HG03095 (cell line): ENCODE results near the gene DNHD1.

Source experiments
- ATAC-seq: cut with Tn5 transposase; IDR thresholded peaks from one replicate; pipeline ENCODE4 v1.9.1; 2021; ENCODE audit warnings: moderate library complexity; ENCODE audit not compliant: unreplicated experiment

The DNHD1 gene

DNA sequence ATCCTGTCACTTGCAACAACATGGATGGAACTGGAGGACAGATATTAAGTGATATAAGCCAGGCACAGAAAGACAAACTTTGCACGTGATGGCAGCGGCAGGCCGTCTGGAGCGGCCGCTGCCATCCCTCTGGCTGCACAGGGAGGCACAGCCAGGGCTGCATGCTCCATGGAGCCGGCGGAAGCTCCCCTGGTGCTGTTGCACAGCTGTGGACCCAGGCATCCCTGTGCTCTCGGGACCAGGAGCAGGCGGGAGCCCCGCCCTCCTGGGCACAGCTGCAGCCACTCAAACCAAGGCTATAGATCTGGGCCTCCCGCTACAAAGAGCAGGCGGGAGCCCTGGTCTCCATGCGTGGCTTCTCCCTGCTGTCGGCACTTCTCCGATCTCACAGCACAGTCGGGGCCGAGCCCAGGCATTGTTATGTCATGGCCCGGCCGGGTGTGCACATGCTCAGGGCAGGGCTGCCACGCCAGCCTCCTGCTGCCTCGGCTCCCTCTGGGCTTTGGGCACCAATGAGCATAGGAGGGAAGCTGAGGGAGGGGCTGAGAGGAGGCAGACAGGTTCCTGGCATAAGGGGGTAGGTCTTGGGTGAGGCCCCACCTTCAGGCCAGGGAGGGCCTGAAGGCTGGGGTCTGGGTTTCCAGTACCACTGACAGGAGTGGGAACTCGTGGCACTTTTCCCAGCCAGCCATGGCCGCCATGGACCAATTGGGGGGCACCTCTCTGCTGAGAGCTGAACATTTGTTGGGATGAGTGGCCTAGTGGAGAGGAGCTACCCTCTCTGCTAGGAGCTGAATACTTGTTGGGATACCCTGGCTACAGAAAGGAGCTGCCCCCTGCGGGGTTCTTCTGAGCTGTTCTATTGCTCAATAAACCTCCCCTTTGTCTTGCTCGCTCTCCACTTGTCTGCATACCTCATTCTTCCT lies 89.6 kb downstream of the DNHD1 start:
- no peak for ATAC-seq

DNA sequence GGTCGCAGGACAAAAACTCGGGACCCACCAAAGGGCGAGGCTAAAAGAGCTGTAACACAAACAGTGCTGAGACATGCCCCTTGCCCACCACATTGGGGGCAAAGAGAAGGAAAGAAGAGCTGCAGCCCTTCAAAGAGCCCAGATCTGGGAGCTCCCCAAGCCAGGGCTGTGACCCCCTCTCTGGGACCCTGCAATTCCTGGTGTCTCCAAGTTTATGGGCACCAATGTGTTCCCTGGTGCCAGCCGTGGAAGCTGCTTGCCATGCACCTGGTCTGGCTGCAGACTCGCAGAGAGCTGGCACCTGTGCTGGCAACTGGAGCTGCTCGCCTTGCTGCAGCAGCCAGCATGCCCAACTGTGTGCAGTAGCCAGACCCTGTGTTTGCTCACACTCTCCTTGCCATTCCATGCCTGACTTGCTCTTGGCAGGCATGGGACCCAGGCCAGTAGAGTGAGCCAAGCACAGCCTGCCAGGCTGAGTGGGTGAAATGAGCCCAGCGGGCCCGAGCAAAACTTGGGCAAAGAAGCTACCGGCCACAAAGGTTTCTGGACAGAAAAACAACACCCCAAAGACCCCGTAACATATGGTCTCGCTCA lies 90.4 kb downstream of the DNHD1 start:
- ATAC-seq: no peak

DNA sequence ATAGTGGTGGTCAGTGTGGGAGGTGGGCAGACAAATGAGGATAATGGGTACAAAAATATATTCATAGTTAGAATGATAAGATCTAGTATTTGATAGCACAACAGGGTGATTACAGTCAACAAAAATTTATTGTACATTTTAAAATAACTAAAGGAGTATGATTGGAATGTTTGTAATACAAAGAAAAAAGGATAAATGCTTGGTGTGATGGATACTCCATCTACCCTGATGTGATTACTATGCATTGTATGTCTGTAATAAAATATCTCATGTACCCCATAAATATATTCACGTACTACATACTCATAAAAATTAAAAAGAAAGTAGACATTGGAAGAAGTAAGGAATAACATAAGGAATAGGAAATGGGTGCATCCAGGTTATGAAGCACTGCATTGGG lies 90.9 kb downstream of the DNHD1 start:
- no peak for ATAC-seq

DNA sequence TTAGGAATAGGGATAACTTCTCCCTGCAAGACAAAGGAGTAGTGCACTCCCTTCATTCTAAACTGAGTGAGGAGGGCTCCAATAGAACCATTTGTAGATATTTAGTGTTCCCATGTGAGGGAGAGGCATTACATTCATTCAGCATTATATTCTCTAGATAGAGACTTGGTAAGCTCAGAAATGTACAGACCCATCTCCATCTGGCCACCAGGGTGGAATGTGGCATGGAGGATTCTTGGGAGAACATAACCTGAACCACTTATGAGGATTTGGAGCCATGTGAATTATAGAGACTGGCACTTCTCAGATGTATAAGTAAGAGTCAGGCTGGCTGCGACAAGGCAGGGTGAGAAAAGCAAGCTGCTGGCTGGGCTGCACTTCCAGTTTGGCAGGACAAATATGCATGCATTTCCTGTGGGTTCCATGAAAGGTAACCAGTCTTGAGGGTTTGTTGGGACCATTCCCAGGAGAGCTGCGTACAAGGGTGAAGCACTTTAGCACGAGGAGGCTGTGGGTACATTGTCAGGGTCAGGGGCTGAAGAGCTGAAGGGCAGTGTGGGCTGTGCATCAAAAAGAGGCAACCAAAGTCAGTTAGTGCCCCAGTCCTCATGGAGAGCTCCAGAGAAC lies 97.2 kb downstream of the DNHD1 start:
- no peak for ATAC-seq

DNA sequence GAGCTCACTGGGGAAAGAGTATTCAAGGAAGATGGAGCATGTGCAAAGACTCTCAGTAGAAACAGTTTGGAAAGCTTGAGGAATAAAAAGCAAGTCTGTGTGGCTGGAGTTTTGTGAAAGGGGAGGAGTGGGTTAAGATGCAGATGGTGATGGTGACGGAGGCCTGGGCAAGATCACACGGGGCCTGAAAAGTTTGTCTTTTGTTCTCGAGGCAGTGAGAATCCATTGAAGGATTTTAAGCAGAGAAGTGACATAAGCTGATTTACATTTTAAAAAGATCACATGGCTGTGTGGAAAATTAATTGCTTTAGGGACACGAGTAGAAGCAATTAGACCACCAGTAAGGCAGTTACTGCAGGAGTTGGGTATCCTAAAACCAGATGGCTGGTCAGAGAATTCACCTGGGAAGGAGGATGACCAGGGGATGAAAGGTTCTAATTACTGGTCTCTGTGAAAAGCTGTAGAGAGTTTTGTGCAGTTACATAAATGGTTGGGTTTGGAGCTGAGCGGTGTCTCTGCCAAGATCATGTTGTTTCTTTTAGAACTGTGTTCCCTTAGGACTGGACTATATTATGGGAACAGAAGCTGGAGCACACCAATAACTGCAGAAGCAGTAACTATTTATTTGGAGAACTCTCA lies 99.3 kb downstream of the DNHD1 start:
- no peak for ATAC-seq

DNA sequence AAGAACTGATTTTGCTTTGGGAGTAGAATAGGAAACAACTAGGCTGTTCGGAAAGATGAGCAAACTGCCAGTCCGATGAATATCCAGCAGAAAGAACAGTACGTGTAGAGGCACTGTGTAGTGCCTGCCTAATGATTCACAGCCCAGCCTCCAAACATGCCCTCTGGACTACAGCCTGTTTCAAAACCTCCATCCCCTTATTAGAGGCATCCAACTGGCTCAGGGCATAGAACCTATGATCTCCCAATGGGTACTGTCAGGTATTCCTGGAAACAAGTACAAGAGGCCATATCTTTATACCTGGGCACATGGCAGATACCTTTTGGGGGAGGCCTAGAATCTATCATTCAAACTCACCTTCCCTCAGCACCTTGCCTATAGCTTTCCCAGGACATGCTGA lies 101.5 kb downstream of the DNHD1 start:
- ATAC-seq: no peak

DNA sequence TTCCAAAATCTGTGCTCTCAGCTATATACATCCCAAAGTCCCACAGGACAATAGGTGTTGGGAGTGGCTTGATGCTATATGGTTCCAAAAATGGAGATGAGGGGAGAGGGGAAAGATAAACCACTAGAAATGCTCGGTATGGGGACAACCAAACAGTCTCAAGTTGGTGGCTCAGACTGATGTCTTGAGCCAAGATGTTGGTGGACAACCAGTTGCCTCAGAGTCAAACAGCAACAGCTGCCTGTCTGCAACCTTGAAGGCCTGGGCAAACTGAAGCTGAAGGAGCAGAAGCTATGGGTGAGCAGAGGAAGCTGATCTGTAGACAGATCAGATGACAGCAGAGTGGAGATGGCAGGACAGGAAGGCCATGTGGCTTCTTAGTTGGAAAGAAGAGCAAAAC lies 102.4 kb downstream of the DNHD1 start:
- no peak for ATAC-seq

DNA sequence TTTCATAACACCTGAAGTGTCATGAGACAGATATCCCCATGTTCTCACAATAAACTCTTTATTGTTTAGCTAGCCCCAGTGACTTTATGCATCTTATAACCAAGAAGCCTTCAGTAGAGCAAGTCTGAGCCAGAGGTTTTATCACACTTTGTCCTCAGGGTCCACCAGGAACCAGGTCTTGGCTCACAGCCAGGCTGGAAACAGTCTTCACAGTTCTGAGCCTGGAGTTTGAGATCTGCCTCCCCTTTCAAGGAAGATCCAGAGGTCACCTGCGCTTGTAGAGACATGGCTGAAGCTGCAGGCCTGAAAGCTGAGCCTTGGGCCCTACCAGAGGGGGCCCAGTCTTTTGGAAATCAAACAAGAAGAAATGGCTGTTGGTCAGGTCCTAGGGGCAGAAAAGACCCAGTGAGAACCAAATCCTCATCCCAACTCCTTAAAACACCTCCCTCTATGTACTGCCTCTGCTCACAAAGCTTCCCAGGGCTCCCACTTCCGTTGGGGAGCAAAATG lies 102.9 kb downstream of the DNHD1 start:
- ATAC-seq: no peak

DNA sequence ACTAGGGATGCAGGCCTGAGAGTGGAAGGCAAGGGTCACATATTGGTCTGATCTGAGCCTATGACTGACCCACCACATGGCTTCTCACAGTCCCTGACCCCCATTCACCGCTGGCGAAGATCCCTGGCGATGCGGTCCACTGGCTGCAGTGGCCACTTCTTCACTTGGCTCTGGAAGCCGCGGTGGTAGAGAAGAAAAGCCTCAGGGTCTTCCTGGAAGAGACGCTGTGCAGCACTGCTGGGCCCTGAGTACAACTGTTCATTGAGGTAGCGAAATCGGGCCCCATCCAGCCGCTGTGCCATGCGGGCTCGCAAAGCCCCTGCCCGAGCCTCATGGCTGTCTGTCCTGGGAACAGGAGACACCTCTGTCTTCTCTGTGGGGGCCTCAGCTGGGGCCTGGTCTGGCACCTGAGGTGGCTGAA lies 104.0 kb downstream of the DNHD1 start:
- no peak for ATAC-seq

DNA sequence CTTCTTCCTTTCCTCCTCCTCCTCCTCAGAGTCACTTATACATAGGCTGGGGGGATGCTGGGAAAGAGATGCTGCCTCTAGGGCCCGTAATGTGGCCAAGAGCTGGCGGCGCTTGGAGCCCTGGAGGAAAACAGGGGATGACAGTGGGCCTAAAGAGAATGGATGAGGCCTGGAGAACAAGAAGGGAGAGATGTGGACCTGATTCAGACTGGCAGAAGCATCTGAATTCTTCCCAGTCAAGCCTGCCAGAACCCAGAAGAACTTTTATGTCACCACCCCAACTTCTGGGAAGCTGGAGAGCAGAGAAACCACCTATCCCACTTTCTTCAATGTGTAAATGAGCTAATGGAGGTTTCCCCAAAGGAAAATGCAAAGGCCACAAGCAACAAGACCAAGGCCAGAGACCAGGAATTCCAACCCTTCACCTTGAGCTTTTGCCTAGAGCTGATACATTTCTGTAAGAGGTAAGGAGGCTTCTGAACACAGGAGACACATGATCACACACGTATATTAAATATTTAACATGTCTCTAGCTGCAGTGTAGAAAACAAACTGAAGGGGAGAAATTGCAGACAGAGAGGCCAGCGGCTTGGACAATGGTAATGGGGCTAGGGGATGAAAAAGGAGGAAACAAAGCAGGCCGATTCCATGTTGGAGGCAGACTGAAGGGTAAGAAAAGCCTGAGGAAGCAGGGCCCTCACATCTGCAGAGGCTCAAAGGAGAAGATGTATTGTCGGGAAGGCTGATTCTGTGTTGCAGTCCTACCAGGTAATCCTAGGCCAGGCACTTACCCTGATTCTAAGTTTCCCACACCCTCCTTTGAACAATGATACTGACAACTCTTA lies 105.2 kb downstream of the DNHD1 start:
- no peak for ATAC-seq

DNA sequence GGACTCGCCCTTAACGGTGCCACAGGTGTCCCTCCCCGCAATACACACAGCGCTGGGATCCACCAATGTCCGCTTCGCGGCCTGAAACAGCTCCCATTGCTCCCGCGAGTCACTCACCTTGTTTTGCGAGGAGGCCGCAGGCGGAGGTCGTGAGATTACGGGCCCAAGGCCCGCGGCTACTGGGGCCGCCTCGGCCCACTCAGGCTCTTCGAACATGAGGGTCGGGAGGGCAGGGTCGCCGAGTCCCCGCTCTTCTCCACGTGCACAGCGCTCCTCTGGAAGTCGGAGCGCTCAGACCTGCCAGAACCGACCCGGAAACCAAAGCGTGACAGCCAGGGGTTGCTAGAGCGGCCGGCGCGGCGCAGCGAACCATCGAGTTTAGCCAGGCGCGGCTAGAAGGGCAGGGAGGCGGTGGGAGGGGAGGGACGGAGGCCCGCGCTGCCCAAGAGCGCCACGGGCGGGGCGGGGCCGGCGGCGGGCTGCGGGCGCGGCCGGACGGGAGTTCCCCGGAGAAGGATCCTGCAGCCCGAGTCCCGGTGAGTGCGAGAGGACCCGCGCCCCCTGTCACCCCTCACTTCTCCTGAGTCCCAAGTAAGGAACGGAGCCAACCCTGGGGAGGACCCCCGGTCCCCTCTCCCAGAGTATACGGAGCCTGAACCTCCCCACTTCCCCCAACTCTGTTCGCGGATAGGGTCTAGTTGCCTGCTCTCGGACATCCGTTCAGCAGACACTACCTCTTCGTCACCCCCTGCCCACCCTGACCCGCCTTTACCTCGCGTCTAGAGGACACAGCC lies 106.4 kb downstream of the DNHD1 start, which contains the start of the genes ILK and RRP8:
Gene ILK, plus strand, starts transcription at position 488 of the 794 bp plus-strand sequence. CDS start 498 bp downstream, outside the sequence.
Gene RRP8, minus strand, starts transcription at position 330 of the 794 bp plus-strand sequence. Its CDS starts 114 bp downstream, at position 216.
- ATAC-seq: peak; percentile 71

DNA sequence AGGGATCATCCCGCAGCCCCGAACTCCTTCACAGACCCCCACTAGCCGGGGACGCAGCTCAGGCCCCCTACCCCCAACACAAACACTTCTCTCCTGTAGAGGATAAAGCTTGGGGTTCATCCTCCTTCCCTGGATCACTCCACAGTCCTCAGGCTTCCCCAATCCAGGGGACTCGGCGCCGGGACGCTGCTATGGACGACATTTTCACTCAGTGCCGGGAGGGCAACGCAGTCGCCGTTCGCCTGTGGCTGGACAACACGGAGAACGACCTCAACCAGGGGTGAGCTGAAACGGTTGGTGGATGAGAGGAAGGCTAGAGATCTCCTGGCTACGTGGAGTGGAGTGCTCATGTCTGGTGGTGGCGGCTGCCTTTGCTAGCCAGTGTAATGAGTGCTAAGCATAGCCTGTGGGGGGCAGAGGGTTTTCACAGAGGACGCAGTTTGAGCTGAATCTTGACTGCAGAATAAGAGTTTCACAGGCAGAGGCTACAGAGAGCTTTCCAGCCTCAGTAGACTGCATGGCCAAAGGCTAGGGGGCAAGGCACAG lies 107.1 kb downstream of the DNHD1 start:
- ATAC-seq: peak; percentile 39

DNA sequence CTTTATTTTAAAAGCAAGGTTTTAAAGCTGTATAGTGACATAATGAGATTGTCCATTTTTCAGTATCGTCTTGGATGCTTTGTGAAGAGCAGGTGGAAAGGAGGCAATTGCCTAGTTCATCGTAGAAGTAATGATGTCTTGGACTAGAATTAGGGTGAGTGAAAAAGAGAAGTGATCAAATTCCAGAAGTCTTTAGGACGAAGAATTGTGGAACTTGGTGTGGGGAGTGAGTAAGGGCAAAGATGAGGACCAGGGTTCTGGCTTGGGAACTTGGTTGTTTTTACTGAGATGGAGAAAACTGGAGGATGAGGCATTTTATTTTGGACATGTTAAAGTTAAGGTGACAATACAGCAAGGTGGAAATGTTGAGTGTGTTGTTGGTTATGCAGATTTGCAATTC lies 107.7 kb downstream of the DNHD1 start:
- no peak for ATAC-seq

DNA sequence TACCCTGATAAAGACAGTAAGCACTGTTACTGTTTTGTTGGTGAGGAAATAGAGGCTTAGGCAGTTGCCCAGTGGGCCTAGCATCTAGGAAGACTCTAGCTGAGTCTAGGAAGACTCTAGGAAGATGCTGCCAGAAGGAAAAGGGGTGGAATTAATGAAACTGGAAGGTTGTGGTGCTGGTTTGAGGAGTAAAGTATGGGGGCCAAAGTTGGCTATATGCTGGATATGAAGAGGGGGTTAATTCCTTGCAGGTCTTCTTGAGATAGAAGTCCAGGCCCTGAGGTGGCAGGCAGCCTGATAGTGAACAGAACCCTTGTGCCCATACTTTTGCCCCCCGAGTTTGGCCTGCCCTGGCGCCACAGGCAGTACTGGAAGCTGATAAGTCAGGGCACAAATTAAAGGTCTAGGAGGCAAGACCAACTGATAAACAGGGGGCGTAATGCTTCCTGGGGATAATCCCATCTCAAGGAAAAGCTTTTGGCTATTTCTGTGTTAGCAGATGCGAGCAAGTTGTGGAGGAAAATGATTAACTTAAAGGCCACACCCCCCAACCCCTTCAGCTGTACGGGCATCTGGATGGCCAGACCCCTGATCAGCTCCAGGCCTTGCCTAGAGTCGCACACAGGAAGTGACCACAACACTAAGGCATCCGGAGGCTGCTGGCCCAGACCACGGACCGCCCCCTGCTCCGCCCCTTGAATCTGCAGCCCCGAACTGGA lies 109.5 kb downstream of the DNHD1 start:
- ATAC-seq: peak; percentile 46

DNA sequence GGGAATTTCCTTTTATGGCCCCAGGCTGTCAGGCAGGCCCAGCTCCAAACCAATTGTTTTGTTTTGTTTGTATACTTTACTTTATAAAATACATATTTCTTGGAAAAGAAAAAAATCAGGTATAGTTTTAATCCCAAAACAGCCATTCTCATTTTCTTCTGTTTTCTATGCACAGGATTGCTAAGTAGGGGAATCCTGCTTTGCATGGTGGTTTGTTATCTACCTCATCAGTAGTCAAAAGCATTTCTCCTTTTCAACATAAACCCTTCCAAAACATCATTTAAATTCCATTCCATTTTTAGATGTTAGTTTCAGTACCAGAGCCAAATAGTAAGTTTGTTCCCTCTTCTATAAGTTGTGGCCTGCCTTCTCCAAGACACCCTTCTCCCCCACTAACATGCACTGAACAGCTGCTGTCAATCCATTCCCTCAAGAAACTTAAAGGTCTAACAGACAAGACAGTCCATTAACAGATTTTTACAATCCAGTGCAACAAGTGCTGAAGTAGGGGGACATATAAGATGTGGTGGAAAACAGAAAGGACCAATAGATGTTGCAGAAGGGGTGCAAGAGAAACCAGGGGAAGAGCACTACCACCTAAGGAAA lies 110.2 kb downstream of the DNHD1 start:
- ATAC-seq: no peak

DNA sequence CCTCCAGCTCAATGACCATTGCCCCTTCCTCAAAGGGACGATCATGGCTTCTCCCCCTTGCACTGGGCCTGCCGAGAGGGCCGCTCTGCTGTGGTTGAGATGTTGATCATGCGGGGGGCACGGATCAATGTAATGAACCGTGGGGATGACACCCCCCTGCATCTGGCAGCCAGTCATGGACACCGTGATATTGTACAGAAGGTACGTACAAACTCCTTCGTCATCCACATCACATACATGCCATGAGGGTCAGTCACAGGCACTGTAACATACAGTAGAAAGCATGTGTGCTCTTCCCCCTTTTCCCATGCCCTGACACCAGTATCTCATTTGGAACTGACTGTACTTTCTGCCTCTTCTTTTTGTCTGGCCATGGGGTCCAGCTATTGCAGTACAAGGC lies 110.9 kb downstream of the DNHD1 start:
- ATAC-seq: no peak

DNA sequence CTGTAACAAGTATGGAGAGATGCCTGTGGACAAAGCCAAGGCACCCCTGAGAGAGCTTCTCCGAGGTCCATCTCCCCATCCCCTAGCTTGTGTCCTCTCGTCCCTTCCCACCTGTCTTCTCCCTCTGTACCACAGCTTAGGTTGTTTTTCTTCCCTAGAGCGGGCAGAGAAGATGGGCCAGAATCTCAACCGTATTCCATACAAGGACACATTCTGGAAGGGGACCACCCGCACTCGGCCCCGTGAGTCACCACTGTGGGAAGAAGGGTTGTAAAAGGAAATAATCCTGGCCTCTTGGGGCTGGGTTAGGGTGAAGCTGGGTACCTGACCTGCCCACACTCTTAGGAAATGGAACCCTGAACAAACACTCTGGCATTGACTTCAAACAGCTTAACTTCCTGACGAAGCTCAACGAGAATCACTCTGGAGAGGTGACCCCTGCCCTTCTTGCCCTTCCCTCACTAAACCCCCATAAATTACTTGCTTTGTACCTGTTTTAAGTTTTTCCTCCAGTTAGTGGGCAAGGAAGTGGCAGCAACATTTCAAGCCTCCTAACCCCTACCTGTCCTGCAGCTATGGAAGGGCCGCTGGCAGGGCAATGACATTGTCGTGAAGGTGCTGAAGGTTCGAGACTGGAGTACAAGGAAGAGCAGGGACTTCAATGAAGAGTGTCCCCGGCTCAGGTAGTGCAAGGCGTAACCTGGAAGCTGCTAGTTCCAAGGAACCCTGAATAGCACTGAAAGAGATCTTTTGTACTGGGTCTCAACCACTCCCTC lies 111.8 kb downstream of the DNHD1 start:
- no peak for ATAC-seq
